ENCODE data around the gene CNTN5.

CNTN5 gene

GRCh38 chr11:100008417-100008816, 987.7 kb downstream of the CNTN5 start:
- Histone ChIP-seq H3K36me3 (ENCODE audit: control insufficient read depth, insufficient read depth, low read length) (no peaks in the 10 kb centered on the region), H3K27me3 (ENCODE audit: control insufficient read depth, insufficient read depth, low read length) (no peaks in the 10 kb centered on the region), H3K9me3 (ENCODE audit: control insufficient read depth, low read length) (no peaks in the 10 kb centered on the region), H3K4me1 (ENCODE audit: control insufficient read depth, insufficient read depth, low read length) (peaks cover 42% of the 10 kb centered on the region), H3K9ac (ENCODE audit: low read length) (no peak overlapping the region), H3K4me3 (ENCODE audit: low read length) (no peak overlapping the region)

- no peaks in the 10 kb centered on the region for H3K27me3 ChIP-seq (ENCODE audit: control insufficient read depth, insufficient read depth, low read length)
Measured at GRCh38 chr11:100009728-100010127, 989.0 kb downstream of the CNTN5 start.

GRCh38 chr11:100010393-100010792, 989.6 kb downstream of the CNTN5 start:
- Histone ChIP-seq H3K4me3 (ENCODE audit: low read length) (no peak overlapping the region), H3K4me1 (ENCODE audit: control insufficient read depth, insufficient read depth, low read length) (peaks cover 44% of the 10 kb centered on the region), H3K9me3 (ENCODE audit: control insufficient read depth, low read length) (no peaks in the 10 kb centered on the region), H3K27me3 (ENCODE audit: control insufficient read depth, insufficient read depth, low read length) (no peaks in the 10 kb centered on the region), H3K36me3 (ENCODE audit: control insufficient read depth, insufficient read depth, low read length) (no peaks in the 10 kb centered on the region), H3K9ac (ENCODE audit: low read length) (no peak overlapping the region)

More at GRCh38 chr11:100009728-100010127, 989.0 kb downstream of the CNTN5 start:
- Histone ChIP-seq H3K36me3 (ENCODE audit: control insufficient read depth, insufficient read depth, low read length) (no peaks in the 10 kb centered on the region), H3K9ac (ENCODE audit: low read length) (no peak overlapping the region), H3K9me3 (ENCODE audit: control insufficient read depth, low read length) (no peaks in the 10 kb centered on the region), H3K4me3 (ENCODE audit: low read length) (no peak overlapping the region), H3K4me1 (ENCODE audit: control insufficient read depth, insufficient read depth, low read length) (peaks cover 44% of the 10 kb centered on the region)

- no peak overlapping the region for H3K9ac ChIP-seq (ENCODE audit: low read length)
- H3K27me3 ChIP-seq (ENCODE audit: control insufficient read depth, insufficient read depth, low read length), result no peaks in the 10 kb centered on the region
- H3K9me3 ChIP-seq (ENCODE audit: control insufficient read depth, low read length), result no peaks in the 10 kb centered on the region
- H3K4me3 ChIP-seq (ENCODE audit: low read length), result no peak overlapping the region
- H3K4me1 ChIP-seq (ENCODE audit: control insufficient read depth, insufficient read depth, low read length), result peaks cover 44% of the 10 kb centered on the region
- no peaks in the 10 kb centered on the region for H3K36me3 ChIP-seq (ENCODE audit: control insufficient read depth, insufficient read depth, low read length)
Measured at GRCh38 chr11:100011697-100012096, 990.9 kb downstream of the CNTN5 start.

GRCh38 chr11:100013011-100013410, 992.3 kb downstream of the CNTN5 start:
- H3K27me3 ChIP-seq (ENCODE audit: control insufficient read depth, insufficient read depth, low read length), result no peaks in the 10 kb centered on the region
- H3K9me3 ChIP-seq (ENCODE audit: control insufficient read depth, low read length), result no peaks in the 10 kb centered on the region
- H3K36me3 ChIP-seq (ENCODE audit: control insufficient read depth, insufficient read depth, low read length), result no peaks in the 10 kb centered on the region

GRCh38 chr11:100031973-100032372, 1011.2 kb downstream of the CNTN5 start:
- Histone ChIP-seq H3K36me3 (ENCODE audit: control insufficient read depth, insufficient read depth, low read length) (no peaks in the 10 kb centered on the region), H3K9ac (ENCODE audit: low read length) (no peak overlapping the region), H3K9me3 (ENCODE audit: control insufficient read depth, low read length) (no peaks in the 10 kb centered on the region), H3K27me3 (ENCODE audit: control insufficient read depth, insufficient read depth, low read length) (no peaks in the 10 kb centered on the region), H3K4me3 (ENCODE audit: low read length) (no peak overlapping the region), H3K4me1 (ENCODE audit: control insufficient read depth, insufficient read depth, low read length) (no peaks in the 10 kb centered on the region)

More at GRCh38 chr11:100013011-100013410, 992.3 kb downstream of the CNTN5 start:
- Histone ChIP-seq H3K4me3 (ENCODE audit: low read length) (no peak overlapping the region), H3K9ac (ENCODE audit: low read length) (no peak overlapping the region), H3K4me1 (ENCODE audit: control insufficient read depth, insufficient read depth, low read length) (peaks cover 41% of the 10 kb centered on the region)

GRCh38 chr11:100061006-100061405, 1040.3 kb downstream of the CNTN5 start:
- no peak overlapping the region for H3K4me3 ChIP-seq (ENCODE audit: low read length)
- H3K9ac ChIP-seq (ENCODE audit: low read length), result no peak overlapping the region
- H3K4me1 ChIP-seq (ENCODE audit: control insufficient read depth, insufficient read depth, low read length), result no peaks in the 10 kb centered on the region
- no peaks in the 10 kb centered on the region for H3K36me3 ChIP-seq (ENCODE audit: control insufficient read depth, insufficient read depth, low read length)
- H3K9me3 ChIP-seq (ENCODE audit: control insufficient read depth, low read length), result no peaks in the 10 kb centered on the region
- no peaks in the 10 kb centered on the region for H3K27me3 ChIP-seq (ENCODE audit: control insufficient read depth, insufficient read depth, low read length)

- Histone ChIP-seq H3K4me1 (ENCODE audit: control insufficient read depth, insufficient read depth, low read length) (no peaks in the 10 kb centered on the region), H3K9me3 (ENCODE audit: control insufficient read depth, low read length) (no peaks in the 10 kb centered on the region), H3K27me3 (ENCODE audit: control insufficient read depth, insufficient read depth, low read length) (no peaks in the 10 kb centered on the region), H3K36me3 (ENCODE audit: control insufficient read depth, insufficient read depth, low read length) (no peaks in the 10 kb centered on the region), H3K9ac (ENCODE audit: low read length) (no peak overlapping the region), H3K4me3 (ENCODE audit: low read length) (no peak overlapping the region)
Measured at GRCh38 chr11:100066399-100066798, 1045.7 kb downstream of the CNTN5 start.

- Histone ChIP-seq H3K27me3 (ENCODE audit: control insufficient read depth, insufficient read depth, low read length) (no peaks in the 10 kb centered on the region), H3K4me3 (ENCODE audit: low read length) (no peak overlapping the region), H3K9me3 (ENCODE audit: control insufficient read depth, low read length) (no peaks in the 10 kb centered on the region), H3K36me3 (ENCODE audit: control insufficient read depth, insufficient read depth, low read length) (no peaks in the 10 kb centered on the region), H3K4me1 (ENCODE audit: control insufficient read depth, insufficient read depth, low read length) (peaks cover 6% of the 10 kb centered on the region), H3K9ac (ENCODE audit: low read length) (no peak overlapping the region)
Measured at GRCh38 chr11:100068116-100068515, 1047.4 kb downstream of the CNTN5 start.

- Histone ChIP-seq H3K27me3 (ENCODE audit: control insufficient read depth, insufficient read depth, low read length) (no peaks in the 10 kb centered on the region), H3K9ac (ENCODE audit: low read length) (no peak overlapping the region), H3K4me1 (ENCODE audit: control insufficient read depth, insufficient read depth, low read length) (peaks cover 6% of the 10 kb centered on the region), H3K9me3 (ENCODE audit: control insufficient read depth, low read length) (no peaks in the 10 kb centered on the region), H3K4me3 (ENCODE audit: low read length) (no peak overlapping the region), H3K36me3 (ENCODE audit: control insufficient read depth, insufficient read depth, low read length) (no peaks in the 10 kb centered on the region)
Measured at GRCh38 chr11:100072131-100072530, 1051.4 kb downstream of the CNTN5 start.

GRCh38 chr11:100080381-100080780, 1059.6 kb downstream of the CNTN5 start:
- Histone ChIP-seq H3K9ac (ENCODE audit: low read length) (no peak overlapping the region), H3K27me3 (ENCODE audit: control insufficient read depth, insufficient read depth, low read length) (no peaks in the 10 kb centered on the region), H3K4me1 (ENCODE audit: control insufficient read depth, insufficient read depth, low read length) (no peaks in the 10 kb centered on the region), H3K36me3 (ENCODE audit: control insufficient read depth, insufficient read depth, low read length) (no peaks in the 10 kb centered on the region), H3K9me3 (ENCODE audit: control insufficient read depth, low read length) (no peaks in the 10 kb centered on the region), H3K4me3 (ENCODE audit: low read length) (no peak overlapping the region)

GRCh38 chr11:100080821-100081220, 1060.1 kb downstream of the CNTN5 start:
- H3K36me3 ChIP-seq (ENCODE audit: control insufficient read depth, insufficient read depth, low read length), result no peaks in the 10 kb centered on the region

GRCh38 chr11:100093698-100094097, 1072.9 kb downstream of the CNTN5 start:
- Histone ChIP-seq H3K27me3 (ENCODE audit: control insufficient read depth, insufficient read depth, low read length) (no peaks in the 10 kb centered on the region), H3K9me3 (ENCODE audit: control insufficient read depth, low read length) (no peaks in the 10 kb centered on the region), H3K9ac (ENCODE audit: low read length) (no peak overlapping the region), H3K4me3 (ENCODE audit: low read length) (no peak overlapping the region), H3K36me3 (ENCODE audit: control insufficient read depth, insufficient read depth, low read length) (no peaks in the 10 kb centered on the region), H3K4me1 (ENCODE audit: control insufficient read depth, insufficient read depth, low read length) (no peaks in the 10 kb centered on the region)

More at GRCh38 chr11:100080821-100081220, 1060.1 kb downstream of the CNTN5 start:
- Histone ChIP-seq H3K27me3 (ENCODE audit: control insufficient read depth, insufficient read depth, low read length) (no peaks in the 10 kb centered on the region), H3K4me3 (ENCODE audit: low read length) (no peak overlapping the region), H3K9ac (ENCODE audit: low read length) (no peak overlapping the region), H3K4me1 (ENCODE audit: control insufficient read depth, insufficient read depth, low read length) (no peaks in the 10 kb centered on the region), H3K9me3 (ENCODE audit: control insufficient read depth, low read length) (no peaks in the 10 kb centered on the region)

All from mucosa of stomach (tissue), 1 donor.